Right lobe of liver (tissue), 4 donors: Measurements from ENCODE around the gene PLPPR2.

Experiments
- CTCF ChIP-seq, 4 donors: fragments of 200-600 bp in 3 of 4; fragments of 450-650 bp in 1 of 4; IDR thresholded peaks; one replicate each; pipeline versions ENCODE4 v1.5.1 to v1.8.0; 2016 to 2022; ENCODE audit warnings: antibody characterized with exemption in 4 of 4, mild to moderate bottlenecking in 2 of 4
- POLR2A ChIP-seq: fragments of 450-650 bp; IDR thresholded peaks from one replicate; pipeline ENCODE4 v1.6.1; 2017; ENCODE audit warnings: antibody characterized with exemption, mild to moderate bottlenecking
- donor health status: DM: no; HTN: no; CAD: no.
- donor health status: DM: no; HTN: no; CAD: no.
- donor health status: DM: no; HTN: yes; CAD: no.

- no peak for TF ChIP-seq CTCF (IDR thresholded peaks at IDR 0.05)
- TF ChIP-seq POLR2A = no peak
Observed at GRCh38 chr19:11410682-11411081, 55.5 kb downstream of the PLPPR2 start.
